ENCODE results near the gene DDN. TPM values are rescaled to one million over a fixed set of nuclear protein-coding genes. Genes with fewer than 3 reads are reported as not detected.

DDN gene
- total RNA-seq, 1 experiment from 2014 or later = 0.50 TPM

DNA sequence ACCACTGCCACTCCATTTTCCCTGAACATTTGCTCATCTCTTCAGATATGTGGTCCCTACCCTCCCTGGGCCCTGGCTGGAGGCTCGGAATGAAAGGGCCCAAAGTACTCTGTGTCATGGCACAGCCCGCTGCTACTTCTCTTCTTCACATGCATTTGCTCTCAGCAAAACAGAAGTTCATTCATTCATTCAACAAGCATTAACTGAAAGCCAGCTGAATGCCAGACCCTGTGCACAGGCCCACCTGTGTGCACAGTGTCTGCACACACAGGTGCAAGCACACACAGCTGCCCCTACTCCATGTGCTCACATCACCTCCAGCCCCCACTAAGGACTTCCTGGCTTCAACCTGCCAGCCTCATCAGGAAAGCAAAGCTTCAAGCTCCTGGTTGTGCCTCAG, 13.3 kb downstream of the DDN start:
- DNase-seq (ENCODE audit: extremely low read depth, low read depth) = no peak

DNA sequence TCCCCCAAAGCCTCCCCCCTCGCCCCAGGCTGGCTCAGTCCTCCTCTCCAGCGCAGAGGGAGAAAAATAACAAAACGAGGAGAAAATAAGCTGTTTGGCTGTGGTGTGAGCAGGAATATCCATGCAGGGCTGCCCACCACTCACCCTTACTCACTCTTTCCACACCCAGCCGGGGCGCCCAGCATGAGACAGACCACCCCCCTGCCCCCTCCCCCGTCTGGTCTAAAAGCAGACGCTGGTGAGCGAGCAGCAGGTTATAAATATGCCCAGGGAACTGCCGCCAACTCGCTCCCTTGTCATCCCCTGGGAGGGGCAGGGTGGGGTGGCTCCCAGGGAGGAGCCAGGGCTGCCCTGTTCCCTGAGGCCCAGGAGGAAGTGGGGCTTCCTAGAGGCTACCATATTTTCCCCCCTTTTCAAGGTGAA, 13.7 kb downstream of the DDN start:
- no peak for DNase-seq (ENCODE audit: extremely low read depth, low read depth)

DNA sequence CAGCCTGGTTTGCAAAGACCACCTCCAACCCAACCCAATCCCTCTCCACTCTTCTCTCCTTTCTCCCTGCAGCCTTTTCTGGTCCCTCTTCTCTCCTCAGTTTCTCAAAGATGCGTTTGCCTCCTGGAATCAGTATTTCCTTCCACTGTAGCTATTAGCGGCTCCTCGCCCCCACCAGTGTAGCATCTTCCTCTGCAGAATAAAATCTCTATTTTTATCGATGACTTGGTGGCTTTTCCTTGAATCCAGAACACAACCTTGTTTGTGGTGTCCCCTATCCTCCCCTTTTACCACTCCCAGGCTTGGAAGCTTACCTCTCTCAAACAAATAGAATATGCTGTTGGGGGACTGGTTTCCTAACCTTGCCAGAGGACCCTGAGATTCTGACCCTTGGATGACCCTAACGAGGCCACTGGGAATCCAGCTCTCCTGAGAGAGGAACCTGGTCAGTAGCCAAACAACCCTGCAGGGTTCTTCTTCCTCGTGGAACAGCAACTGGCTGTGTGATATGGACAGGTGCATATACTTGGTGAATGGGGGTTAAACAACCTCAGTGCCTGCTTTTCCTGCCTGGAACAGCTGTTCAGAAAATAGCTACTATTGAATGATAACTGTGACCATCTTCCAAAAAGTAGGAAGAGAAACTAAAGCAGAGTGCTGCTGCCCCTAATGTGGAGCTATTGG, 16.6 kb downstream of the DDN start:
- DNase-seq (ENCODE audit: extremely low read depth, low read depth) = no peak

DNA sequence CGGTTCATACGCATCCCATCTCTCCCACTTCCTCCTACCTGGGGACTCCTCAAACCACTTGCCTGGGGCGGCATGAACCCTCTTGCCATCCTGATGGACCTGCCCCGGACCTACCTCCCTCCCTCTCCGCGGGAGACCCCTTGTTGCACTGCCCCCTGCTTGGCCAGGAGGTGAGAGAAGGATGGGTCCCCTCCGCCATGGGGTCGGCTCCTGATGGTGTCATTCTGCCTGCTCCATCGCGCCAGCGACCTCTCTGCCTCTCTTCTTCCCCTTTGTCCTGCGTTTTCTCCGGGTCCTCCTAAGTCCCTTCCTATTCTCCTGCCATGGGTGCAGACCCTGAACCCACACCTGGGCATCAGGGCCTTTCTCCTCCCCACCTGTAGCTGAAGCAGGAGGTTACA, 17.4 kb downstream of the DDN start:
- no peak for DNase-seq (ENCODE audit: extremely low read depth, low read depth)

DNA sequence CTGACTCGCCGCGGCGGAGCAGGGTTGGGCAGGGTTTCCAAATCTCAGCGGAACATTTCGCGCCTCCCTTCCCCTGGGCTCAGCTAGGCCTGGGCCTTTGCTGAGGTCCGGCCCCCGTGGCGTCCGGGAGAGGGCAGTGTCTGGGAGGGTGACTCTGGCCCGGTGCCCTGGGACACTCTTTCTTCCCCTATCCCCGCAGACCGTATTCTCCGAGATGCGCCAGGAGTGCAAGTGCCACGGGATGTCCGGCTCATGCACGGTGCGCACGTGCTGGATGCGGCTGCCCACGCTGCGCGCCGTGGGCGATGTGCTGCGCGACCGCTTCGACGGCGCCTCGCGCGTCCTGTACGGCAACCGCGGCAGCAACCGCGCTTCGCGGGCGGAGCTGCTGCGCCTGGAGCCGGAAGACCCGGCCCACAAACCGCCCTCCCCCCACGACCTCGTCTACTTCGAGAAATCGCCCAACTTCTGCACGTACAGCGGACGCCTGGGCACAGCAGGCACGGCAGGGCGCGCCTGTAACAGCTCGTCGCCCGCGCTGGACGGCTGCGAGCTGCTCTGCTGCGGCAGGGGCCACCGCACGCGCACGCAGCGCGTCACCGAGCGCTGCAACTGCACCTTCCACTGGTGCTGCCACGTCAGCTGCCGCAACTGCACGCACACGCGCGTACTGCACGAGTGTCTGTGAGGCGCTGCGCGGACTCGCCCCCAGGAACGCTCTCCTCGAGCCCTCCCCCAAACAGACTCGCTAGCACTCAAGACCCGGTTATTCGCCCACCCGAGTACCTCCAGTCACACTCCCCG, 18.0 kb downstream of the DDN start:
- DNase-seq (ENCODE audit: extremely low read depth, low read depth) = no peak

DNA sequence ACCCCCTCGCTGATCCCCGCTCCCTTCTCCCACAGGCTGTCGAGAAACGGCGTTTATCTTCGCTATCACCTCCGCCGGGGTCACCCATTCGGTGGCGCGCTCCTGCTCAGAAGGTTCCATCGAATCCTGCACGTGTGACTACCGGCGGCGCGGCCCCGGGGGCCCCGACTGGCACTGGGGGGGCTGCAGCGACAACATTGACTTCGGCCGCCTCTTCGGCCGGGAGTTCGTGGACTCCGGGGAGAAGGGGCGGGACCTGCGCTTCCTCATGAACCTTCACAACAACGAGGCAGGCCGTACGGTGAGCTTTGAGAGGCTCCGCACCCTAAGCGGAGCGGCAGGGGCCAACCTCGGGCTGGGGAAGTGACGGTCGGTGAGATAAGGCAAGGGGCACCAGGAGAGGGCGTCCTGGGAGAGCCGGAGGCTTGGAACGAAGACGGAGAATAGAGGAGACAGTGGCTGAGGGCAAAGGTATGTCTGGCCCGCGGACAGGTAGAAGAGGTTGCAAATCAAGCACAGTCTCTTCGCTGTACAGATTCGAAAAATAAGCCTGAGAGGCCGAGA, 18.7 kb downstream of the DDN start:
- DNase-seq (ENCODE audit: extremely low read depth, low read depth) = no peak

DNA sequence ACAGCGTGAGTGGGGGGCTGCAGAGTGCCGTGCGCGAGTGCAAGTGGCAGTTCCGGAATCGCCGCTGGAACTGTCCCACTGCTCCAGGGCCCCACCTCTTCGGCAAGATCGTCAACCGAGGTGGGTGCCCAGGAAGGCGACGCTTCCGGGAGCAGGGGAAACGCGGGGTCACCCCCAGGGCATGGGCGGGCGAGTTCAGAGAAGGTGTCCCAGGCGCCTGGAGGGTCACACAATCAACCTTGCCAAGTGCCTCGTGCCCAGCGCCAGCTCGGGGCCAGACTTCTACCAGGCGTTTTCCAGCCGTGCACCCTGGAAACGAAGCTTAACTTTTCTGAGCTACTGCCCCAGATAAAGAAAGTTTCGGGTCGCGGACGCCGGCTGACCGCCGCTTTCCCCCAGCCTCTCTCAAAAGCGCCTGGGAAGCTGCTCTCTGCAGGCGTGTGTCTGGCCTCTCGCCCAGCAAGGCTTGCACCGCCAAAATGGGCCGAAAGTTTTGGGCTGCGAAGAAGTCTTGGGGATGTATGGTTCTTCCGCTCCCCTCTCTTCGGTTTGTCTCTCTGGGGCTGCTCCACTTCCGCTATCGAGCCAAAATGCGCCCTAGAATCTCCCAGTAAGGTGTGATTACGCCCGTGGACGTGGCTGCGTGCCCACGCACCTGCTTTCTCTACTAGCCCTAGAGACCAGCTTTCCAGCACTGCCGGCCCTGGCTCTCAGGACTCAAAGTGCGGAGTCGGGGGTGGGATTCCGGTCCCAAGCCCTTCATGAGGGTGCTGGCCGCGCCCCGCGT, 19.4 kb downstream of the DDN start:
- DNase-seq (ENCODE audit: extremely low read depth, low read depth) = no peak

DNA sequence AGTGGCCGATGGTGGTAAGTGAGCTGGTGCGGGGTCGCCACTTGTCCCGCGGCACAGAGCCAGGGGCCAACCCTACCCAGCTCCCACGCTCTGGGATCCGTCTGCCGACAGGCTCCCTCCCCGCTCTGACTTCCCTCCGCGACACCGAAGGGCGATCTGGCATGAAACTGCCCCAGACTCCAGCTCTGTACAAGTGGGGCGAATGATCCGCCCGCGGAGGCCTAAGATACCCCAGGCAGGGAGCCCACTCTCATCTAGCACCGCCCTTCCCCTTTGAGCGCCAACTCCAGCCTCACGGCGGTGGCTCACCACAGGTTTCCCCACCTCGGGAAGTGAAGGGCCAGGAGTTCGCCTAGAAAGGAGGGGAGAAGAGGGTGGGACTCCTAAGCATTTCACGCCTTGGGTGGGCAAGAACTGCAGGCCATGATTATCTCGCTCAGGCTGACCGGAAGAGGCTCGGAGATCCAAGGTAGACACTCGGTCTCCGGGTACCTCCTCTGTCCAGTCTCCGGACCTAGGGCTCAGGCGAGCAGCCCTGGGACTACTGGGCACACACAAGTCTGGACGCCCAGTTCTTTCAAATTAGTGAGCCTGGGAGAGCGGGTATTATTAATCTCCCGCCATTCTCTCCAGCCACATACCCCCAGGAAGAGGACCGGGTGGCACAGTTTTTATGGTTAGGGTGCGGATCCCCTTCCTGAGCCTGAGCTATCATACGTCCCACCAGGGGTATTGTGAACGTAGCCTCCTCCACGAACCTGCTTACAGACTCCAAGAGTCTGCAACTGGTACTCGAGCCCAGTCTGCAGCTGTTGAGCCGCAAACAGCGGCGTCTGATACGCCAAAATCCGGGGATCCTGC, 20.2 kb downstream of the DDN start:
- DNase-seq (ENCODE audit: extremely low read depth, low read depth) = no peak

DNA sequence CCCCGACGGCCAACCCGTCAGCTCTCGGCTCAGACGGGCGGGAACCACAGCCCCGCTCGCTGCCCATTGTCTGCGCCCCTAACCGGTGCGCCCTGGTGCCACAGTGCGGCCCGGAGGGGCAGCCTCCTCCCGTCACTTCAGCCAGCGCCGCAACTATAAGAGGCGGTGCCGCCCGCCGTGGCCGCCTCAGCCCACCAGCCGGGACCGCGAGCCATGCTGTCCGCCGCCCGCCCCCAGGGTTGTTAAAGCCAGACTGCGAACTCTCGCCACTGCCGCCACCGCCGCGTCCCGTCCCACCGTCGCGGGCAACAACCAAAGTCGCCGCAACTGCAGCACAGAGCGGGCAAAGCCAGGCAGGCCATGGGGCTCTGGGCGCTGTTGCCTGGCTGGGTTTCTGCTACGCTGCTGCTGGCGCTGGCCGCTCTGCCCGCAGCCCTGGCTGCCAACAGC, 20.9 kb downstream of the DDN start, which contains the start of gene WNT1:
Gene WNT1 (plus strand): TSS at position 32 of the 450 bp plus-strand sequence. CDS start 329 bp downstream, at position 361.
- DNase-seq (ENCODE audit: extremely low read depth, low read depth) = no peak

DNA sequence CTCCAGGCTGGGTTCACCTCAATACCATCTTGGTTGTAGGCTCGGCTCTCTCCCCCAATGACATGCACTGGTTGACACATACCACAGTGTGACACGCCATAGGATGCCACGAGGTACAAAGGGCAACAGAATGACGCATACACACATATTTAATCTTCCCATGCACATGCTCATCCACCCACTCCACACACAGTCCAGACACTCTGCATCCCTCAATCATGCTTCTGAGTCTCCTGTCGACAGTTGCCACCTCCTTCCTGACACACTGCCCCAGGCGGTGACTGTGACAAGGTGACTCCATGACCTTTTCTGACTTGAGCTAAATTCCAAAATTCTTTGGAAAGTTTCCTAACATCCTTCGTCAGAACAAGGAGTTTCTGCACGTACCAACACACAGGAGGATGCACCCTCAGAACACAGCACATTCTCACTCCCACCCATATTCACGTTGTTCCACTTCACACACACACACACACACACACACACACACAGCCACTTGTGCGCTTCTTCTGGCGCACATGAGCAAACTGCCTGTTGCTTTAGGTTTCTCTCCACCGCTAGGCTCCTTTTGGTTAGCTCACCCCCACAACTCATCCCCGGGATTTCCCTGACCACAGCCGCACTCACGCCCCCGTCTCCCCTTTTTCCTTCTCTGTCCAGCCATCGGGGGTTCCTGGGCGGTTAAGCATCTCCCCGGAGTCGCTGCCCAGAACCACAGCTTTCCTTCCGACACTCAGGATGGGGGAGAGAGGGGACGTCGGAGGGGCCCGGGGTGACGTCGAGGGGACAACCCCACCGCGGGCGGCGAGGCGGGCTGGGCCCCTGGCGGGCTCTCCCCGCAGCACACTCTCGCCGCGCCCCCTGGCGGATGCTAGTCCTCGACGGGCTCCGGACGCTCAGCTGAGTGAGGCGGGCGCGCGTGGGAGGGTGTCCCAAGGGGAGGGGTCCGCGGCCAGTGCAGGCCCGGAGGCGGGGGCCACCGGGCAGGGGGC, 21.6 kb downstream of the DDN start:
- DNase-seq (ENCODE audit: extremely low read depth, low read depth) = peak; percentile 46

DNA sequence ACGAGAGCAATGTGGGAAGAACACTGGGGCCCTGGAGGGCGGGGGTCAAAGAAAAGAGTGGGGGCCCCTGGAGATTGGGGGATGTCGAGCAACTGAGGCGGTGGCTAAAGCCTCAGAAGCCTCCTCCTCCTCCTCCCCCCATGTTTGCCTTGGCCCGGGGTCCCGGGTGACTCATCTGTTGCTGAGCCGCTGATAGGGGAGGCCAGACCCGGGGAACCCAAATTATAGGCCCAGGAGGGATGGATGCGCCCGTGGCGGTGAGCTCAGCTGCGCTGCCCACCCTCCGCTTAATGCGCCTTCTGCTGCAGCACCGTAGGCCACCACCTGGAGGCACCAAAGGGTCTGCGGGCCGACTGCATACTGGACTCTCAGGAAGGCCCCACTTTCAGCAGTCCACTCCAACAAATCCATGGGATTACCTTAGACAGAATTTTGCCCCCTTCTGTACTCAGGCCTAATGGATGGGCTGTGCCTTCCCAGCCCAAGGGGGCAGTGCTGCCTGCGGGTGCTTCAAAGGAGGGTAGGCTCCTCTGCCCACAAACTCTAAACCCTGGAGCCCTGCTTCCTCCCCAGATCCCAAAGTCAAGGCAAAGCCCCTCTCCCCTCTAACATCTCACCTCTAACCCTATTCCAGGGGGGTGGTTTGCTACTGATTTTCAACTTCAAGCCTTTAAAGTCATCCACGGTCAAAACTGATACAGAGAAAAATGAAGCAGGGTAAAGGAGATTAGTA, 25.1 kb downstream of the DDN start:
- no peak for DNase-seq (ENCODE audit: extremely low read depth, low read depth)

DNA sequence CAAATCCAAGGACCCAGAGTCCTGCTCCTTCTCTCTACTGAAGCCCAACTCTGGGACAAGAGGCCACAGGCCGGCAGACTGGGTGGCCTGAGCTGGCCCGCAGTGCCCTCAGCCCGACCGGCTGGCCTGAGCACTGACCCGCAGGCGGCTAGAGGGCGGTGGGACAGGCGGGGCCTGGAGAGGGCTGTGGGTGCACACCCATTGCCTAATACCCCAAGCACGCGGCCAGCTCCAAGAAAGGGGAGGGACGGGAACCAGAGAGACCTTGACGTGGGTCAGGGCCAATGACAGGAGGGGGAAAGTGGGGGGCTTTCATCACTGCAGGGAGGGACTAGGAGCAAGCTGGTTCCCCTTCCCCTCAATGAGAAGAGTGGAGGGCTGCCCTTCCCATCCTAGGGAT, 25.6 kb downstream of the DDN start:
- DNase-seq (ENCODE audit: extremely low read depth, low read depth) = no peak

DNA sequence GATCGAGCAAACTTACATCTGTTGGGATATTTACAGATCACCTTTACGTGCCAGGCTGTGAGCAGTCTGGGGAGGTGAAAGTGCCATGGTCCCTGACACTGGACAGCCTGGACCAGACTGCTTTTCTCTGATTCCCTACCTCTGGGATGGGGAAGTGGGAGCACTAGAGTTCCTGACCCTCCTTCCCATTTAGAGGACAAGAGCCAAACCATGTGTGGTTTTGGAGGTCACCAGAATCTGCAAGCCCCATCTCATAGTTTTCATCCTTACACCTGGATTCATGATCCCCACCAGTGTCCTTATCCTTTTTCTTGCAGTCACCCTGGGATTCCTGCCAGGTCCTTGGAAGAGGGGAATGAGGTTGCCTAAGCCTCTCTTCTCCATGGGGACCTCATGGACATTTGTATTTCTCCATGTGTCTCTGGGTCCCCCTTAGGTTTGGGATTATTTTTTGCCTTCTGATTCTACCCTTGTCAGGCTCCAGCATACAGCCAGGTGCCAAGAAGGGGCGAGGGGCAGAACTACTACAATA, 26.2 kb downstream of the DDN start:
- DNase-seq (ENCODE audit: extremely low read depth, low read depth) = no peak

DNA sequence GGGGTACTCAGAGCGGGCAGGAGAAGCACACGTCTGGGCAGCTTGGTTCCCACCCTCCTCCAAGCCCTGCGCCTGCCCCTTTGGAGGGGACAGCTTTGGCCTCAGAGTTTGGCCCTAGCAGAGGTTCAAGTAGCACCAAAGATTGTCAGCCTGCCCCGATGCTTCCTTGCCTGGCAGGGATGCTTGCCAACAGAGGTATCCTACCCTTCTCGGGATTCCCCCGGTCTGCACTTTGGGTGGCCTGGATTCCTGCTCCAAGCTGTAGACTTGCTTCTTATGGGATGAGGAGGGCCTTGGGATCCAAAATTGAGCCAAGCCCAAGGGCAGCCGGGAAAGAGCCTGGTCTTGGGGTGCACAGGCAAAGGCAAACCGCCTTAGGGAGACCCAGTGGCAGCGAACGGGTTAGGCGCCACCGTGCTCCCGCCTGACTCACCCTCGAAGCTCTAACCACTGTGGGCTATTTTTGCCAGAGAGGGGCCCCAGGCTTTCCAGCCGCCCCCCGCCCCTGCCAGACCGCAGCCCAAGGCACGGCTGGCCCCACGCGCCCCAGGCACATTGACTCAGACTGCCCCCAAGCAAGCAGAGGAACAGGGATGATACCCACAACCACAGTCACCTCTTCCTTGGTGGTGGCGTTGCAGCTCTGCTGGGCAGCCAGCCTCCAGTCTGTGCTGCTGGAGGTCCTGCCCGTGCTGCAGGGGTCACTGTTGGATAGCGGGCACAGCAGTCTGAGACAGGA, 26.8 kb downstream of the DDN start:
- DNase-seq (ENCODE audit: extremely low read depth, low read depth) = no peak

DNA sequence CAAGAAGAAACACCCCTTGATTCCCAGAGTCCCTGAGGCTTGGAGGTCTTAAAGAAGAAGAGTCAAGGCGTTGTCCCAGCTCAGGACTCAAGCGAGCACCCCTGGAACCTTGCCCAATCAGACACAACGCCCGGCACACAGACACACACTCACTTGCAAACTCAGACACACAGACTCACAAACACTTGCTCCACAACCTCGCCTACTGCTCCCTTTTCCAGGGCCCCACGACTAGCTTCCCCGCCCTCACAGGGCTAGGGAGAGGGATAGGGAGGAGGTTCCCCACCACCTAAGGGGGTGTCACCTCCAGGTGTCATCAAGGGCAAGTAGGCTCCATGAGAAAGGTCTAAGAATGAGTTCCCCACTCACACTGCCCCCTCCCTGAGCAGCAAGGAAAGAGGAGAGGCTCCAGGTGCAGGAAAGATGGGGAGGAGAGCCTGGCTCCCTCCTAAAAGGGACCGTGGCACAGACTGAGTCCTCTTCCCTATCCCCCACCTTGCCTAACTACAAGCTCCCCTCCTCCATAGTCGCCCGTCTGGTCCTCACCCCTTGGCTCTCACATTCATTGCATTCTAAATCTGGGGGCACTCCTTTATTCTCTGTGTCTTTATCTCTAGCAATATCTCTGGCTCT, 28.4 kb downstream of the DDN start:
- DNase-seq (ENCODE audit: extremely low read depth, low read depth) = no peak

DNA sequence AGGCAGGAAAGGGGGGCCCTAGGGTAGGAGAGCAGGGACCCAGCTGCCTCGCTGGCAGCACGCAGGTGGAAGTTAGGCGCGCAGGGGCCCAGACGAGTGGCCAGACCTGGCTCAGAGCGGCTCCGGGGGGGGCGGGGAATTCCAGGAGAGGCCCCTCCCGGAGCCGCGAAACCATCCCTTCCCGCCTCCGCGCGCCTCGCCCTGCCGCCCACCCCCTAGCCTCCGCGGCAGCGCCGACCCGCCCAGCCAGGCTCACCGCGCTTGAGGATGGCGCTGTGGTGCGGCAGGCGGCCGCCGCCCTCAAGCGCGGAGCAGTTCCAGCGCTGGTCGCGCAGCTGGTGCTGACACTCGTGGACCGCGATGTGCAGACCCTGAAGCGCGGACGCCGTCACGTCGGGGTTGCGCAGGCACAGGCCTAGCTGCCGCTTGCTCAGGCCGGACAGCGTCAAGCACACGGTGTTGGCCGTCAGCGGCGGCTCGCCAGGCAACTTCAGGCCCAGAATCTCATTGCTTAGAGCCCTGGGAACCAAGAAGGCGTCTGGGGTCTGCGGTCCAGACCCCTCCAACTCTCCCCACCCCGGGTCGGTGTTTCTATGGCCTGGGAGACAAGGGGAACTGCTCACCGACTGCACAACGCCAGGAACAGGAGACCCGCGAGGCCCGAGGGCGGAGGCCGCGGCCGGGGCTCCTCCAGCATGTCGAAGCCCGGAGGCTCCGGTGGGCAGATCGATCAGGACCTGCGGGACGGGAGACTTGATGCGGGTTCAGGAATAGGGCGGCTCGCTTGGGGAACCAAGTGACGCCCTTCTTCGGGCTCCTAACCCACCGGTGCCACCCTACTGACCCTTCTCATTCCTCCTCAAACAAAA, 29.1 kb downstream of the DDN start:
- DNase-seq (ENCODE audit: extremely low read depth, low read depth) = no peak
